ENCODE data around the gene NRG2.

DNA sequence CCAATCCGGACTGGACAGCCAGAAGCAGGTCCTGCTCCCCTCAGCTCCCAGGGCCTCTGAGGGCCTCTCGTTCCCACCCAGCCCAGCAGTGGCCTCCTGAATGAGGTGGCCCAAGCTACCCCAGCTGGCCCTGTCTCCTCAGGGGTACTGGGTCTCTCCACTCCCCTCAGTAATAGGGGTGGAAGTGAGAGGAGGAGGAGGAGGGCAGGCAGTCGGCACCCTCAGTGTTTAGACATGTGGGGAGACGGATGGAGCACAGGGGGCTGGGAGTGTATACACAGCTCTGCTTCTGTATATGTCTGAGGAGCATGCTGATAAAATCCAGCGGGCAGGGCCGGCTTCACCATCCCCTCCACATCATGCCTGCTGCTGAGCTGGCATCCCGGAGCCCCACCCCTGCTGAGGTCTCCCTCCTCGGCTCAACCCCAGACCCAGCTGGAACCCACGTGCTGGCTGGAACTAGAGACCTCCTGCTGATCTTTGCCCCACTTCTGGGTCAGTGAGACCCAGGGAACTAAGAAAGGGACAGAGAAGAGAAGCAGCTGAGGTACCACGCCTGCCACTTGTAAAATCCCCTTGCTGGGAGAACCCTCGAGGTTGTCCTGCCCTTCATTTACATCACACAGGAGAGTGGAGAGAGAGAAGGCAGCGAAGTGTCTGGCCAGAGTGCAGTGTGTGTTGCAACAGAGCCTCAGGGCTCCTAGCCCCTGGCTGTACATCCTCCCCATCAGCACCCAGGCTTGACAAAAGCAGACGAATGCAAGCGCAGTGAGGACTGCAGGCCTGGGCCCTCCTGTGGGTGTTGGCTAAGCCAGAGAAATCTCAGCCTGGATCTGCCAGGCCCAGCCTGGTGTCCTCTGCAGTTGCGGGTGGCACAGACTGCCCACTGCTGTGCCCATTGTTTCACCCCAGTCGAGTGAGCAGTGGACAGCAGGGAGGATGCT lies 170.0 kb downstream of the NRG2 start:
- no peak for TF ChIP-seq CTCF (IDR thresholded peaks at IDR 0.05)
- TF ChIP-seq POLR2A (IDR thresholded peaks at IDR 0.05) = no peak
